Endothelial cell of umbilical vein (primary cell): ENCODE measurements around the gene JARID2.

Experiments used
- JUN ChIP-seq: IDR thresholded peaks from 2 replicates; pipeline ENCODE4 v1.6.1; 2011; ENCODE audit warnings: borderline replicate concordance, low read depth; ENCODE audit not compliant: insufficient read length, insufficient read depth
- POLR2A ChIP-seq: IDR thresholded peaks from 2 replicates; pipeline ENCODE4 v1.6.1; 2012; ENCODE audit warnings: low read depth, mild to moderate bottlenecking, control low read depth, low read length
- POLR2AphosphoS5 ChIP-seq: IDR thresholded peaks from 2 replicates; pipeline ENCODE4 v1.6.1; 2012; ENCODE audit warnings: low read depth, mild to moderate bottlenecking, control low read depth, low read length, moderate library complexity; ENCODE audit not compliant: insufficient read depth
- TF ChIP-seq, protein P1 (sequence below), 2 donors: IDR thresholded peaks; 1 replicate in 1 of 2; 2 replicates in 1 of 2; pipeline ENCODE4 v1.5.1; 2011; ENCODE audit warnings: low read length in 2 of 2, mild to moderate bottlenecking in 2 of 2, moderate library complexity in 2 of 2, control low read depth in 1 of 2, inconsistent platforms in 1 of 2, low read depth in 1 of 2; ENCODE audit not compliant: insufficient read depth in 1 of 2; ENCODE audit errors: extremely low read depth in 1 of 2

DNA sequence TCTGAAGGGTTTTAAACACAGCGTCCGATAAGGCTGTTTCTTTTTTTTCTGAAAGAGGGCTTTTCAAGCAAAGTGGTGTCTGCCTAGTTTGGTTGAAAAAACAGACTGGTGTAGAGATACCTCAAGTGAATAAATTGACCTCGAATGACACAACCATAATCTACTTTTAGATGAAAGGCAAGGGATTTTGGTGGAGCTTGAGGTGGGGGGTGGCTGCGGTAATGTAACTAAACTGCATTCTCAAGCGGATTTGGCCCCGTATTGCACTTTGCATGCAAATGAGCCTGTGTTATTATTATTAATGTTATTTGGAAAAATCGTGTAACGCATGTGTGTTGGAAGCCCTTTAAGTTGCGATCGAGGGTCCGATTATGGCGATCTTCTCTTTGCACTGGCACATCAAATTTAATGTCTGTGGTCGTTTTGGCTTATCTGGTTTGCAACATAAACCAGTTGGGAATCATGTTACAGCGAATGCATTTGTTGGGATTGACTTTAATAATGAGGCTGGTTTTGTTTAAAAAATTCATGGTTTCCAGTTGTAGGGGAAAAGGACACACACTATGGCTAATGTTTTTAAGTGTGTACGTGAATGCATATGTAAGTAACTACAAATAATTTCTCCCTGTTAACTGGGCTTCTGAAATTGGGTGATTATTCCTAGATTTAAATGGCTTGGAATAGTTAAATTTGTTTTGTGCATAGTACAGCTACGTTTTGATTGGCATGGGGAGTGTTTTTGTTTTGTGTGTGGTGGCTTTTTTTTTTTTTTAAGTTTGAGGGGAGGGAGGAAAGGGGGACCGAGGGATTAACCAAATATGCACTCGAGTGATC lies 1.0 kb downstream of the JARID2 start:
- TF ChIP-seq, protein P1, sequence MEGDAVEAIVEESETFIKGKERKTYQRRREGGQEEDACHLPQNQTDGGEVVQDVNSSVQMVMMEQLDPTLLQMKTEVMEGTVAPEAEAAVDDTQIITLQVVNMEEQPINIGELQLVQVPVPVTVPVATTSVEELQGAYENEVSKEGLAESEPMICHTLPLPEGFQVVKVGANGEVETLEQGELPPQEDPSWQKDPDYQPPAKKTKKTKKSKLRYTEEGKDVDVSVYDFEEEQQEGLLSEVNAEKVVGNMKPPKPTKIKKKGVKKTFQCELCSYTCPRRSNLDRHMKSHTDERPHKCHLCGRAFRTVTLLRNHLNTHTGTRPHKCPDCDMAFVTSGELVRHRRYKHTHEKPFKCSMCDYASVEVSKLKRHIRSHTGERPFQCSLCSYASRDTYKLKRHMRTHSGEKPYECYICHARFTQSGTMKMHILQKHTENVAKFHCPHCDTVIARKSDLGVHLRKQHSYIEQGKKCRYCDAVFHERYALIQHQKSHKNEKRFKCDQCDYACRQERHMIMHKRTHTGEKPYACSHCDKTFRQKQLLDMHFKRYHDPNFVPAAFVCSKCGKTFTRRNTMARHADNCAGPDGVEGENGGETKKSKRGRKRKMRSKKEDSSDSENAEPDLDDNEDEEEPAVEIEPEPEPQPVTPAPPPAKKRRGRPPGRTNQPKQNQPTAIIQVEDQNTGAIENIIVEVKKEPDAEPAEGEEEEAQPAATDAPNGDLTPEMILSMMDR (IDR thresholded peaks at IDR 0.05; ENCODE audit: extremely low read depth in 1 of 2, insufficient read depth in 1 of 2, low read depth in 1 of 2, low read length in 2 of 2): no peak
- TF ChIP-seq POLR2A (no peak), POLR2AphosphoS5 (no peak), JUN (no peak)
